HG03060 (cell line): ENCODE results near the gene RAD50.
"Not testable (repeated sequence)": the region's sequence is repeated elsewhere in the genome, so short reads cannot be mapped to it uniquely, and the experiment has no call there.

ENCODE experiments used
- ATAC-seq: cut with Tn5 transposase; IDR thresholded peaks from one replicate; pipeline ENCODE4 v1.9.1; 2021; ENCODE audit warnings: low read depth, moderate number of reproducible peaks; ENCODE audit not compliant: unreplicated experiment

The RAD50 gene

DNA sequence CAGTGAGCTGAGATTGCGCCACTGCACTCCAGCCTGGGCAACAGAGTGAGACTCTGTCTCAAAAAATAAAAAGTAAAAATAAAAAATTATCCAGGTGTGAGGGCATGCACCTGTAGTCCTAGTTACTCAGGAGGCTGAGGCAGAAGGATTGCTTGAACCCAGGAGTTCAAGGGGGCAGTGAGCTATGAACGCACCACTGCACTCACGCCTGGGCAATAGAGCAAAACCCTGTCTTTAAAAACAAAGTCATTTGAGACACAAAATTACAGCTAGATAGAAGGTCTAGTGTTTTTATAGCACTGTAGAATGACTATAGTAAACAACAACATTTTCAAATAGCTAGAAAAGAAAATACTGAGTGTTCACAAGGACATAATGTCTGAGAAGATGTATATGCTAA is 133.4 kb downstream of the RAD50 start:
- ATAC-seq, result no peak

DNA sequence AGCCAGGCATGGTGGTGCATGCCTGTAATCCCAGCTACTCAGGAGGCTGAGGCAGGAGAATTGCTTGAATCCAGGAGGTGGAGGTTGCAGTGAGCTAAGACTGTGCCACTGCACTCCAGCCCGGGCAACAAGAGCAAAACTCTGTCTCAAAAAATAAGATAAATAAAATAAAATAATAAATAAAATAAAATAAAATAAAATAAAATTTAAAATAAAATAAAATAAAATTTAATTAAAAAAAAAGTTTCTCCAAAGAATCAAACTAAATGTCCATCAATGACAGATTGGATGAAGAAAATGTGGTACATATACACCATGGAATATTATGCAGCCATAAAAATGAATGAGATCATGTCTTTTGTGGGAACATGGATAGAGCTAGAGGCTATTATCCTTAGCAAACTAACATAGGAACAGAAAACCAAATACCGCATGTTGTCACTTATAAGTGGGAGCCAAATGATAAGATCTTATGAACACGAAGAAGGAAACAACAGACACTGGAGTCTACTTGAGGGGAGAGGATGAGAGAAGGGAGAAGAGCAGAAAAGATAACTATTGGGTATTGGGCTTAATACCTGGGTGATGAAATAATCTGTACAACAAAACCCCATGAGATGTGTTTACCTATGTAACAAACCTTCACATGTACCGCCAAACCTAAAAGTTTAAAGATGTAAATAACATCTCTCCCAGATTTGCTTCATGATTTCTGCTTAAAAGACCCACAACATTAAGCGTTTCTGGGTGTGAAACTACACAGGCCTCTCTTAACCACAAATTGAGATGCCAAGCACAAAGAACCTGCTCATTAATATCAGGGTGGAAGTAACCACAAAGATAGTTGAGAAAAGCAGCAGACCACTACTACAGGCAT is 135.2 kb downstream of the RAD50 start:
- not testable (repeated sequence) for ATAC-seq

DNA sequence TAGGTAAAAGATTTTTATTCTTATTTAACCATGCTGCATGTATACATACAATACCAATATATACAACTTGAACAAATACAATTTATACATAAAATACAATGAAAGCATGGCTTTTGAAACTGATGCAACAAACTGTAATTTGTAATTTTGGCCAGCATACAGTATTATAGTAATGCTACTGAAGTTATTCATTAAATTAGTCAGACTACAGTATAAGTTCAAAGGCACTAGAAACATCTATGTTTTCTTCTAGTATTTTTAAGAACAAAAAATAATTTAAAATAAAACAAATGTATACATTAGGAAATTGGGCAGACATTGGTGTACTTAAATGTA is 135.8 kb downstream of the RAD50 start:
- ATAC-seq, result no peak
